ENCODE results near the gene GPC5.
A peak's percentile ranks its signal among the peaks of the same experiment; 100 is the strongest.

Gene GPC5

DNA sequence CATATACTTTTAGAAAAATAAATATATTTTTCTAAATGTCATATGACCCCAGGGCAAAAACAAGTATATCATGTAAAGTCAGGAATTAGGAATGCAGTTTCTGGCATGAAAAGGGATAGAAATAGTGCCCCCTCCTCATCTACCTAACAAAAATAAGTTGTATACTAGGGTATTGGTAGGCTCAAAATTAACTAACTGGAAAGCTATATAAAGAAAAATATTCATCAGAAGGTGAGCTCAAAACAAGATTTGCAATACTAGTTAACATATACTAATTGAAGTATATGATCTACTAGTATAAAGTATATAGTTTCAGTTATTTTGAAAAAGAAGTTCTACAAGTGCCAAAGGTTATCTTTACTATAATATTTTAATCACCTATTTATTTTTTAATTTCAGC, 200.2 kb downstream of the GPC5 start:
- no peak for DNase-seq

DNA sequence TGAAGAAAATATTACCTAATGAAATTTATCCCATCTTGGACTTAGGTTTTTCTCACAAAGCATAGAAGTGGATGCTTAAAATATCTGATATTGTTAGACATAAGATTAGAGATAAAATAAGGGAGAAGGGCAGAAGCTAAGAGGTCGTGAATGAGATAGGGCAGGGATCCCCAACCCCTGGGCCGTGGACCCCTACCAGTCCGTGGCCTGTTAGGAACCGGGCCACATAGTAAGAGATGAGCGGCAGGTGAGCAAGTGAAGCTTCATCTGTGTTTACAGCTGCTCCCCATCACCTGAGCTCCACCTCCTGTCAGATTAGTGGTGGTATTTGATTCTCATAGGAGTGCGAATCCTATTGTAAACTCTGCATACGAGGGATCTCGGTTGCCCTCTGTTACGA, 202.9 kb downstream of the GPC5 start:
- no peak for DNase-seq

DNA sequence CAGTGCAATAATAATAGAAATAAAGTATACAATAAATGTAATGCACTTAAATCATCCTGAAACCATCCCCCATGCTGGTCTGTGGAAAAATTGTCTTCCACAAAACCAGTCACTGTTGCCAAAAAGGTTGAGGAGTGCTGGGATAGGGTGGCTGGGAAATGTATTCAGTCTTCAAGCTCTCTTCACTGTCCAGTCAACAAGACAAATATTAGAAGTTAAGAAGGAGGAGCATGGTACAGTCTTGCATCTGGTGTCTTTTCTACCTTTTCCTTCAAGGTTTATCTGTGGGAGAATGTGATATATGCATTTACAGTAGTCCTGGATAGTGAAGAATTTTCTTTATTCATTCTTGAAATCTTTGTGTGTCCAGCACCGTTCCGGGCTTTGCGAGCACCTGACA, 203.4 kb downstream of the GPC5 start:
- DNase-seq: no peak

DNA sequence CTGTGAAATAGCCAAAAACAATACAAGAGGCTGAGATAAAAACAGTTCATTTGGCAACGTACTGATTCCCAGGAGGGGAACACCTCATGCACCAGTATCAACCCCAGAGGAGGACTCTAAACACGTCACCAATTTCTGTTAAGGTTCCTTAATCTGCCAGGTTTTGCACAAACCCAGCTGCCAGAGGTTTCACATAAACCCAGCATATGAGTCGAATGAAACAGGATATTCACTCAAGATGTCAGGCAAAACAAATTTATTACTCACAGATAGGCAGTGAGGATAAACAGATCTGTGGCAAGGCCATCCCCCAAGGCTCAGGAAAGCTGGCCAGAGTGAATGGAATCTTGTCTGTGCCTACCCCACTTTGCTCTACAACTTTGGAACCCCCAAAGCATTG, 210.9 kb downstream of the GPC5 start:
- DNase-seq: no peak

DNA sequence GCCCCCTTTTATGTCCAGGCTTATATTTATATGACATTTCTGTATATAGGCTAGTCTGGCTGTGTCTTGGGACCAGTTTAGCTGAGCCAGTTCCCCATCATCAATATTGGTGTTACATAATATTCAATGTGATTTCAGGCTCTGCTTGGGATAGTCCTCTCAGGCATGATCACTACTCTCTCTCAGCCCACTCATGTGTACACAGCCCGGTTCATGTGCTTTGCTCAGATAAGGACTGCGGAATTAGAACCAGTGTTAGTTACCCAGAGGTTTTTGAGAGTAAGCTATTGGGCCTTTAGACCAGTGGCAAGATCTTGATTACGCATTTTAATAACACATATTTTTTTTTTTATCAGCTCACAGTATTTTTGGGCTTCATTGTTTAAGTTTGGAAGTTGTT, 219.9 kb downstream of the GPC5 start:
- DNase-seq: no peak

DNA sequence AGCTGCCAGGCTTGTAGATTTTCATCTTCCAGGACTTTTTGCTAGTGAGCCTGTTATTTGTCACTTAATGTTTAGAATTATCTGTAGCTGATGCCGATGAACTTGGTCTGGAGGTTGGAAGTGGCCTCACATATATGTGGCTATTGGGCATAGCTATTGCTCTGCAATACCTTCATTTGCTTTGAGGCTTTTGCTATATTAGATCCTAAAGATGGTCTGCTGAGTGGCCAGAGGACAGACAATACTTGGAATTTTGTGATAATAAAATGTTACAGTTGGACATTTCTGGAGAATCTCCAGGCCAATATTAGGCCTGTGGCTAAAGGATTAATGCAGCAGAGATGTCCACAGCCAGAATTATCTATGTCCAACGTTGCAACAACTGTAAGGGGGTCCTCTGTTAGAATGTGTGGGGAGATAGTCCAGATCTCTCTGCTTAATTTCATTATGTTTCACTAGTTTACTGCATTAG, 222.3 kb downstream of the GPC5 start:
- no peak for DNase-seq

DNA sequence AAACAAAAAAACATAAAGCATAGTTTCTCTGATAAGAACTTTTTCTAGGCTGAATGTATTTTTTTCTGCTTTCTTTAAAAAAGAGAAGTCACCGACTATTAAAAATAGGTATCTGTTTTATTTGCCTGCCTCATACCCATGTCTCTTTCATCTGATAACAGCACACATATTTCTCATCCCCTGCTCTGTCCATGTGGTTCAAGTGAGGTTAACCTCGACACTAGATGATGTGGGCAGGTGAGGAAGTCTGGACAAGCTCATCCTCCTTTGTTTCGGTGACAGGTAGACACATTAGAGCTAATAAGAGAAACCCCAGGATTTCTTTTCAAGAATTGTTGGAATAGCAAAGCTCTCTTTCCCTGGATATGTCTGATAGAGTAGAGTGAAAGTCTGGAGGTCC, 222.7 kb downstream of the GPC5 start:
- no peak for DNase-seq

DNA sequence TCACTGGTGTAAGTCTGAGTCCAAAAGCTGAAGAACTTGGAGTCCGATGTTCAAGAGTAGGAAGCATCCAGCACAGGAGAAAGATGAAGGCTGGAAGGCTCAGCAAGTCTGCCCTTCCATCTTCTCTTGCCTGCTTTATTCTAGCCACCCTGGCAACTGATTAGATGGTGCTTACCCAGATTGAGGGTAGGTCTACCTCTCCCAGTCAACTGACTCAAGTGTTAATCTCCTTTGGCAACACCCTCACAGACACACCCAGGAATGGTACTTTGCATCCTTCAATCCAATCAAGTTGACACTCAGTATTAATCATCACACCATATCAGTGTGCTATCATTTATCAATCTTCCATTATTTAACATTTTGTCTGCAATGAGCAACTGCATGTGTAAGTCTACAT, 223.5 kb downstream of the GPC5 start:
- DNase-seq: no peak

DNA sequence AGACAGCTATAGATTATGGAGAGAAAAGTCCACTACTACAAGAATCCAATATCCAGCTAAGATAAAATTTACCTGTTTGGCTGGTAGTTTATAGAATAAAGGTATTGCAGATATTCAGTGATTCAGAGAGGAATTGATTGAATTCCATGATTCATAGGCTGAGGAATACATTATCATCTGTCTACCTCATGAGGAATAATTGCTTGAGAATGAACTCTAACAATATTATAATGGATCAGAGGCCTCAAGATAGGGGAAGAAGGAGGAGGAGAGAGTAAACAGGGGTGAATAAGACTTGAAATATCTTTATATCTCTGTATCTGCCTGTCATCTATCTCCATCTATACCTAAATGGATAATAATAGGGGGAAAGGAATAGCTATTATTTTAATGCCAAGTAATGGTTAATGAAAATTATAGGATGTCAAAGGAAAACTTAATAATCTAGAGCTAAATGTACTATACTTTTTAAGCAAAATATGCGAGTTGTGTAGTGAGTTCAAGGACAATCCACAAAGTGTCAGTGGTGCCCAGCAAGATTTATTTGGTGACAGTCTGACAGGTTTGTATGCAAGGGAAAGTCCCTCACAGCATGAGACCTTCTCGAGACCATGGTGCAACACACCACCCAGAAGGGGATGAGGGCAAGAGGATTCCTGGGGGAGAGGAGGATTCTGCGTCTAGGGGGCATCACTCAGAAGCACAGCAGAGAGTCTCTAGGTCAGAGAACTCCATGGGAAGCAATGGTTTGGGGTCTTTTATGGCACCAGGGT, 224.5 kb downstream of the GPC5 start:
- DNase-seq: no peak

DNA sequence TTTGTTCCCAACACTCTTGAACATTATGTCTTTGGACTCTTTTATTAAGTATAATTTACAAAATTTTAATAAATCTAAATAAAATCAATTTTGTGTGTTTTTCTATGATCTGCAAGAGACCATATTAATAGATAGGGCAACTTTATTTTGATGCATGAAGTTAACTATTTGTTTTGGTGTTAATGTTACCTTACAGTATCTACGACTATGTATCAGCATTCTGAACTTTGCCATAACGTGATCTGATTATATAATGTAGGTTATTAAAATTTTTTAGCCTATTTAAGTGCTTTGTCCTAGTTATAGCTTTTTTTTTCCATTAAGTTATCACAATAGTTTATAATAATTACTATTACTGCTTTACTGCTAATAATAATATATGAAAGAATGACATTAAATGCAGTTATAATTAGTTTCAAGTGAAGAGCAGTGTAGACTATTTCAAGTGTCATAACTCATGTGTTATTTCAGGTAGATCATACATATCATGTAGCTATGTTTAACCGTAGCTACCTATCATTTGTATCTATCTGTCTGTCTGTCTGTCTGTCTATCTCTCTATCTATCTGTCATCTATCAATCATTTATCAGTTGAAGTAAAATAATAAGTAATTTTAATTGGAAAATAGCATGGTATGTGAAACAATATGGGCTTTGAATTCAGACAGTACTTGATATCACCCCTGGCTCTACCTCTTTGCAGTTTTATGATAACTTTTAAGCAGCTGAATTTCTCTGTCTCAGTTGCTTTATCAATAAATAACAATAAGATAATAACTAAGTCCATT, 229.7 kb downstream of the GPC5 start:
- DNase-seq: no peak

DNA sequence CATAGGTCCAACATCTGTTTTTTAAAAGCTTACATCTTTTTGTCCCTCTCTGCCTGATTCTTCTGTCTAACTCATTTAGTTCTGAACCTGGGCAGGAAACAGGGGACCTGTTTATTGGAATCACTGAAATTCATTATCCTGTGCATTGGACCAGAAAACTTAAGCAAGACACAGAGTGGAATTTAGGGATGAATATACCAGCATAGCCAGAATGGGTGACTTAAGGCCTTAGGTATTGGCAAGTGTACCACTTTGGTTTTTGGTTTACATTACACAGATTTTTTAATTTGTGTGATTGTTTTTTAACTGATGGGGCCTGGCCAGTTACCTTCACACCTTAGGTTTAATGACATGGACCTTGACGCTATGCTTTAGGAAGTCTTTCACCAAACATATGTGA, 232.5 kb downstream of the GPC5 start:
- DNase-seq: no peak

DNA sequence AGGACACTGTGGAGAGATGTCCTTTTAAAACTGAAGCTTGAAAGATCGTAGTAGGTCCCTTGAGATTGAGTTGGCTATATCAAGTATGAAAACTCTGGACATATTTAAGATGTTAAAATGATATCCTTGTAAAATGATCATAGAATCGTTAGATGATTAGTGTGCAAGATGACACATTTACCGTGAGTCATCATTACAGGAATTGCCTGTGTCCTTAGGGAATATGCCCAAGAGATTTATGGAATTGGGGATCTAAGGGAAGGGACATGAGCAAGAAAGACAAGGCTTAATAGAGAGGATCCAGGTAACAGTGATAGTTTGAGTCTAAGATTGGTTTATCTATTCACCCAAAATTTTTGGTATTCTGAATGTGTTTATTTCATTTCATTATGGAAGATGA, 233.7 kb downstream of the GPC5 start:
- no peak for DNase-seq

DNA sequence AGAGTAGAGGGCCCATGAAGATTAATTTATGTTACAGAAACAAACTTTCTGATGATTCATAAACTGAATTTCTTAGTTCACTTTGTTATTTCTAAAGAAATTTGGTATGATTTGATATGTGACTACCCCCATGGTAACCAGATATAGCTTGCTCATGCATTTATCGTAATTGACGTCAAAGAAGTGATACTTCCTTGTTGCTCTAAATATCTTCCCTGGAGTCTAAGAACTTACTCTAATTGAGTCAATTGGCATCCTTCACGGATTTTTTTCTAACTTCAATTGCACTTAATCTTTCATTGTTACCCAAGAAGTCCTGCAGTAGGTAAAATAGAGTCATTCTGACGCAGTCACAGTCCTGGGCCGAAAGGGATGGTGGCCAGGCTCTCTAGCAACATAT, 240.9 kb downstream of the GPC5 start:
- DNase-seq: no peak

DNA sequence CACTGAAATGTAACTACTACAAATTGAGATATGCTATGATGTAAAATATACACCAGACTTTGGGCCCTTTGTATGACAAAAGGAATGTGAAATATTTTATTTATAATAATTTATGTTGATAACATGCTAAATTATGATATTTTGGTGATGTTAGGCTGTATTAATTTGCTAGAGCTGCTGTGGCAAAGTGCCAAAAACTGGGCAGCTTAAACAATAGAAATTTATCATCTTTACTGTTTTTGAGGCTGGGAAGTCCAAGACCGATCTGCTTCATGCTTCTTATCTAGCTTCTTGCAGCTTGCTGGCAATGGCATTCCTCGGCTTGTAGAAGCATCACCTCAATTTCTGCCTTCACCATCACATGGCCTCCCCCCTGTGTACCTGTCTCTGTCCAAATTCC, 245.0 kb downstream of the GPC5 start:
- DNase-seq: no peak

DNA sequence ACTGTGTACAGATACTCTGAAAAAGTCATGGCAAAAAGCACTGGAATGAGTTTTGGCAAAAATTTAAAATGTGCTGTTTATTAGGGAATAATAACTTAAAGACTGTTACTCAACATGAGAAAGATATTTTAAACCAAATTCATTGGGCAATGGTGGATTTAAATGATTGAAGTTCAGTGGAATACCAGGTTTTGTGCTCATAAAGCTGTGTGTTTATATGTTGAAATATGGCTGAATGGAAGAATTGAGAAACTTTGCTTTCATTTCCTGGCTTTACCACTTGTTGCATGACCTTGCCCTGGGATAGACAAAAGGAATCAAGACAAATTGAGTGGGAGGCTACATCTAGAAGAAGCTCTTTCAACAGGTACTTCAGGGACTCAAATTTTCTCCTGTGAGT, 246.4 kb downstream of the GPC5 start:
- no peak for DNase-seq

DNA sequence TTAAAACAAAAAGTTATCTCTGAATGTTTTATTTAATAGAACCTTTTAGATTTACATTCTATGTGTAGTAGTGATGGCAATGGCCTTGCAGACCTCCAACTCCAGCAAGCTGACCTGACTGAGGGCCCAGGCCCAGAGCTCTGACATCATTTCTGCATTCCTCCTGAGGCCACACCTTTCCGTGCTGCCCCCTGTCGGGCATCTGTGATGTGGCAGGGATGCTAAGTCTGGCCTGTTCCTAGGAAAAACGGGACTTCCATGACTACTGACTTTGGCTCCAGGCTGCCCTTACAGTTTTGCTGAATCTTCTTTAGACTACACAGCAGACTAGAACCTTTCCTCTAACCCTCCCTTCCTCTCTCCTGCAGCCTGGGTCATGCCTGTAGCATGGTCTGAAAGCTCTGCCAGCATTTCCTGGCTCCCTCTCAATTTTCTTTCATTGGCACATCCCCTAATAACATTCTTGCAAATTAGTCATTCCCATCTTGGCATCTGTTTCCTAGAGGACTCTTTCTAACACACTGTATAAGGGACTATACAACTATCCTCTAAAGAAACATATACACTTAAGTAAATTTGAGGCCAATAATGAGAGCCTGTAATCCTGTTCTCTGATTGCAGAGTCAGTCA, 249.1 kb downstream of the GPC5 start:
- DNase-seq: peak; percentile 24

DNA sequence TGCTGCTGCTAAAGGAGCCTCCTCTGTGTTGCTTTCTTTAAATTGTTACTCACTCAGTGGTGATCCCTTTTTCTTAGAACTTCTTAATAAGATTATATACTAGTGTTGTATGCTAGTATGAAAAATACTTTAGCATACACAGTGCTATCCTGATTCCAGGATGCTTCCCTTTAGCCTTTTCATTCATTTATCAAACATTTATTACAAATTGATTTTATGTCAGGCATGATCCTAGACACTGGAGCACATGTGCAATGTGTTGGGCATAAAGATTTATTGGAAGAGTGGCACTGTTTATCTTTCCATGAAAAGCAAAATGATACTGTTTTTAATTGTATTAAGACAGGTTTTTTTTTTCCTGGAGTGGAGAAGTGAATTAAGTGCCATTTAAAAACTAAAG, 249.6 kb downstream of the GPC5 start:
- no peak for DNase-seq

DNA sequence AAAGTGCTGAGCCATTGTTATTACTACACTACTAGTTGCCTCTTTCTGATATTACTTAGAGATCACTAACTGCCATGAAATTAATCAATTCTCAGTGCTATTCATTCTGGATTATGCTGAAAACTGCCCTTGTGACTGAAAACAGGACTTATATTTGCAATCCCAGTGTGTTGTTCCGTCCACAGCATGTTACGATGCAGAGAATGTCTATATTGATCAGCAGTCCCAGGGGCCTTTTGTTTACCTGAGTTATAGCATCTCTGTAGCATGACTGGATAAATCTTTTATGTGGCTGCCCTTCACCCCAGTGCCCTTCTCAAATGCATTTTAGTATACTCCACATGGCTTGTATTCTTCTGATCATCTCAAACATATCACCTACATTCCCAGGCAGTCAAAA, 251.0 kb downstream of the GPC5 start:
- DNase-seq: no peak

DNA sequence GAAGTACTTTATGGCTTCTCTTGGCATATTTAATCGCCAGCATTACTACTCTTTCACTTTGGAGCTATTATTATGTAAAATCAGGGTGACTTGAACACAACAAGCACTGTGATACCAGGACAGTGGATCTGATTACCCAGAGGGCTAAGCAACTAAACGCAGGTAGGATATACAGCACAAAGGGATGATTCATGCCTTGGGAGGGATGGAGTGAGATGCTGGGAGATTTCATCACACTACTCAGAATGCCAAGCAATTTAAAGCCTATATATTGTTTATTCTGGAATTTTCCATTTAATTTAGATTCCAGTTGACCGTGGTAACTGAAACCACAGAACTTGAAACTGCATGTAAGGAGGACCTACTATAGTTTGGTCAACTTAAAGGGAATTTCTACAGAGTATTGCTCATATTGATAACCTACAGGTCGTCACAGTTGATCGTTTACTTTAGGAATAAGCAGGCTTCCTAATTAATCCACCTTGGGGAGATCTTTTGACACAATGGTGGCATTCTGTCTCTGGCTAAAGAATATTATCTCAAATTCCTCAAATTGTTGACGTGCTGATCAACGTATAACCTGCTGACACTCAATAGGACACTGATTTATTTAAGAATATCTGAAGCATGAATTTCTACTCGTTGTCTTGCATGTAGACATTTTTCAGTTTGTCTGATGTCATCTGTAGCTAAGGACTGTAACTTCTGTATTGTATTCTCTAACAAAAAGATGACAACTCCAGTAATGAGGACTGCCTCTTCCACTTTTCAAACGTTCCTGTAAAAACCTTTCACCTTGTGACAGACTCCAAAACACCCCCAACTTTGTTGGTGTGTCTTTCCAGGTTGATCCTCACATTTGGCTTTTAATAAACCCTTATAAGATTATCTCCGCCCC, 254.2 kb downstream of the GPC5 start:
- no peak for DNase-seq

DNA sequence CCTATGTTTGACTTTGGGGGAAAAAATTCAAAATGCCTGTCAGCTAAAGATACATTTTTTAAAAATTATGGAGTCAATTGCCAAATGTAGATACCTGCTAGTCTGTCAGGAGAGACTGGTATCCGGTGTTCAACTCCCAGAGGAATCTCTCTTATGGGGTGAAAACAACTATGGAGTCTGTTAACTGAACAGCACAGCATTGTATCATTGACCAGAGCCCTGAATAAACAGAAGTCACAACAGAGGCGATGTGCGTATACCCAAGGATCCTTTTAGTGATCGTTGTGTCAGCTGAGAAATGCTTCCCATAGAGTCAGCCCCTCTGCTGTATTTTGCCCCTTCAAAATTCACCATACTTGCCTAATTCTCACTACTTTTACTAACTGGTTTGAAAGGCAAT, 257.3 kb downstream of the GPC5 start:
- DNase-seq: no peak

DNA sequence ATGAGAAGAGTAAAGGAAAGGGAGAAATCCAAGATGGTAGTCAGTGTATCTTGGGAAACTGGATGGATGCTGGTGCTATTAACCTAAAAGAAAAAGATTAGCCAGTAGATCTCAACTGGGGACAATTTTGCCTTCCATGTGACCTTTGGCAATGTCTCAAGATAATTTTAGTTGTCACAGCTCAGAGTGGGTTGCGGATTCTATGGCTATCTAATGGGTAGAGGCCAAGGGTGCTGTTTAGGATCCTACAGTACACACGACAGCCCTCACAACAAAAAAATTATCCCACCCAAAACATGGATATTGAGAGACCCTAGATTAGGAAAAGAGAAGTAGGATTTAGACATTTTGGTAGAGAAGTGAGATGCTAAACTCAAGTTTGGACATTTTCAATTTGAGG, 258.9 kb downstream of the GPC5 start:
- no peak for DNase-seq

DNA sequence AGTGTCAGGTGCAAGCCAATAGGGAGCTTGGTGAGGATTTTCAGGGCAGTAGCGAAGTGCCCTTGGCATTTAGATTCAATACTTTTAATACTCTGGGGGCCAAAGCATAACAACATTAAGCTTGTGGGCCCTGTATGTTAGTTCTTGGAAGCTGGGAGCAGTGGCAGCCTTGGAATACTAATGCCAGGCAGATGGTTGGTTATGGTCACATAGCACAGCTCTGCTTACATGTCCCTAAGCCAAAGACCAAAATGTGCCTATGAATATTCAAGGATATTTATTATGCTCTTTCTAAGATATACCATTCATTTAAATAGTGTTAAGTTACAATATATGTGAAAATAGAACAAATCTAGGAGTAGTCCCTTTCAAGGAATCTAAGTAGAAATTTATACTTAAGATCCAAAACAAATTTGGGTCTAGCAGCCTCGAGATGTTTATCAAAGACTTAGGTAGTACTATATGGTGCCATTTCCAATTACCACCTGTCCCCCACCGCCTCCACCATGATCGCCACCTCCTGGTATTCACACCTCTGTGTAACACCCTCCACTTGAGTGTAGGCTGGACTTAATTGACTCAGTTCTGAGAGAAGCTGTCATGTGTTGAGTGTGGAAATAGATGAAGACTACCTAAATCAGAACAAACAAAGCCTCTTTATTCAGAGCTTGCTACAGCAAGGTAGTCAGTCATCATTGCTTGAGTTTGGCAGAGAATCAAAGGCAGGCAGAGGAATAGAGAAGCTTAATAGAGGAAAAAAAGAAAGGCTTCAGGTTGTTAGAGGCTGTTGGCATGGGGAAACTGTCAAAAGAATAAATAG, 261.0 kb downstream of the GPC5 start:
- DNase-seq: no peak

Data from stimulated activated CD8-positive, alpha-beta memory T cell treated with anti-CD3 and anti-CD28 coated beads, Interleukin-4, amount 100 ng/mL, for 48 hours (primary cell).